ENCODE data around the gene ZP3. TPM values are rescaled to one million over a fixed set of nuclear protein-coding genes. Genes with fewer than 3 reads are reported as not detected.
"Not testable (repeated sequence)": the region's sequence is repeated elsewhere in the genome, so short reads cannot be mapped to it uniquely, and the experiment has no call there.

Gene ZP3
- total RNA-seq, 2 experiments from 2014 or later: 2.6 to 3.5 TPM

- no peaks in the 10 kb centered on the region for H3K36me3 Mint-ChIP-seq
- no peak overlapping the region for H3K27ac Mint-ChIP-seq
- H3K4me1 Mint-ChIP-seq: peaks cover 4% of the 10 kb centered on the region
- DNase-seq: no peak
- no peak overlapping the region for H3K4me3 Mint-ChIP-seq
- no peaks in the 10 kb centered on the region for H3K9me3 Mint-ChIP-seq
- no peaks in the 10 kb centered on the region for H3K27me3 Mint-ChIP-seq
These were observed 911 bp upstream of the ZP3 start for GRCh38 chr7:76423666-76424412.

- no peaks in the 10 kb centered on the region for H3K36me3 Mint-ChIP-seq
These were observed 406 bp downstream of the ZP3 start for GRCh38 chr7:76425156-76425555.

GRCh38 chr7:76425558-76425957 is 808 bp downstream of the ZP3 start:
- not testable (repeated sequence) for H3K27me3 Mint-ChIP-seq, H3K9me3 Mint-ChIP-seq, DNase-seq, H3K4me1 Mint-ChIP-seq, H3K27ac Mint-ChIP-seq, H3K4me3 Mint-ChIP-seq, H3K36me3 Mint-ChIP-seq

More at GRCh38 chr7:76425156-76425555, 406 bp downstream of the ZP3 start:
- Mint-ChIP-seq H3K4me1 (peaks cover 6% of the 10 kb centered on the region), H3K27me3 (no peaks in the 10 kb centered on the region), H3K9me3 (no peaks in the 10 kb centered on the region), H3K4me3 (no peak overlapping the region), H3K27ac (no peak overlapping the region)
- no peak for DNase-seq

- H3K9me3 Mint-ChIP-seq: no peaks in the 10 kb centered on the region
- peaks cover 6% of the 10 kb centered on the region for H3K4me1 Mint-ChIP-seq
- H3K4me3 Mint-ChIP-seq: no peak overlapping the region
These were observed 1.5 kb downstream of the ZP3 start for GRCh38 chr7:76426246-76426645.

GRCh38 chr7:76427635-76428034 is 2.9 kb downstream of the ZP3 start:
- Mint-ChIP-seq H3K36me3 (no peaks in the 10 kb centered on the region), H3K9me3 (no peaks in the 10 kb centered on the region), H3K4me3 (no peak overlapping the region), H3K27me3 (no peaks in the 10 kb centered on the region), H3K4me1 (peaks cover 6% of the 10 kb centered on the region), H3K27ac (no peak overlapping the region)
- DNase-seq: no peak

More at GRCh38 chr7:76426246-76426645, 1.5 kb downstream of the ZP3 start:
- Mint-ChIP-seq H3K27me3 (no peaks in the 10 kb centered on the region), H3K27ac (no peak overlapping the region), H3K36me3 (no peaks in the 10 kb centered on the region)
- DNase-seq: no peak

- no peak overlapping the region for H3K4me3 Mint-ChIP-seq
- H3K36me3 Mint-ChIP-seq: no peaks in the 10 kb centered on the region
- DNase-seq: no peak
- H3K27me3 Mint-ChIP-seq: no peaks in the 10 kb centered on the region
- no peaks in the 10 kb centered on the region for H3K9me3 Mint-ChIP-seq
- H3K27ac Mint-ChIP-seq: no peak overlapping the region
- peaks cover 6% of the 10 kb centered on the region for H3K4me1 Mint-ChIP-seq
These were observed 3.5 kb downstream of the ZP3 start for GRCh38 chr7:76428149-76428823.

GRCh38 chr7:76428868-76429805 is 4.4 kb downstream of the ZP3 start:
- H3K4me3 Mint-ChIP-seq: no peak overlapping the region
- DNase-seq: no peak
- H3K27me3 Mint-ChIP-seq: no peaks in the 10 kb centered on the region
- no peak overlapping the region for H3K27ac Mint-ChIP-seq
- H3K4me1 Mint-ChIP-seq: peaks cover 6% of the 10 kb centered on the region
- no peaks in the 10 kb centered on the region for H3K36me3 Mint-ChIP-seq
- no peaks in the 10 kb centered on the region for H3K9me3 Mint-ChIP-seq

GRCh38 chr7:76430211-76430610 is 5.5 kb downstream of the ZP3 start:
- no peaks in the 10 kb centered on the region for H3K27me3 Mint-ChIP-seq
- no peak for DNase-seq
- no peaks in the 10 kb centered on the region for H3K9me3 Mint-ChIP-seq
- no peak overlapping the region for H3K27ac Mint-ChIP-seq
- no peak overlapping the region for H3K4me3 Mint-ChIP-seq
- H3K36me3 Mint-ChIP-seq: no peaks in the 10 kb centered on the region
- peaks cover 6% of the 10 kb centered on the region for H3K4me1 Mint-ChIP-seq

- Mint-ChIP-seq H3K9me3 (no peaks in the 10 kb centered on the region), H3K4me3 (no peak overlapping the region), H3K27me3 (no peaks in the 10 kb centered on the region), H3K4me1 (peaks cover 6% of the 10 kb centered on the region), H3K27ac (no peak overlapping the region), H3K36me3 (no peaks in the 10 kb centered on the region)
- no peak for DNase-seq
These were observed 6.1 kb downstream of the ZP3 start for GRCh38 chr7:76430836-76431235.

- H3K27ac Mint-ChIP-seq, H3K27me3 Mint-ChIP-seq, H3K4me3 Mint-ChIP-seq, H3K4me1 Mint-ChIP-seq, H3K36me3 Mint-ChIP-seq, H3K9me3 Mint-ChIP-seq: not testable (repeated sequence)
- DNase-seq: peak; percentile 30
These were observed 13.1 kb downstream of the ZP3 start for GRCh38 chr7:76437873-76438272.

- not testable (repeated sequence) for H3K4me1 Mint-ChIP-seq, H3K27ac Mint-ChIP-seq
These were observed 14.6 kb downstream of the ZP3 start for GRCh38 chr7:76439120-76439888.

GRCh38 chr7:76440404-76440803 is 15.7 kb downstream of the ZP3 start:
- H3K27ac Mint-ChIP-seq, H3K9me3 Mint-ChIP-seq, H3K27me3 Mint-ChIP-seq, DNase-seq, H3K4me1 Mint-ChIP-seq, H3K36me3 Mint-ChIP-seq, H3K4me3 Mint-ChIP-seq: not testable (repeated sequence)

More at GRCh38 chr7:76439120-76439888, 14.6 kb downstream of the ZP3 start:
- H3K9me3 Mint-ChIP-seq, DNase-seq, H3K4me3 Mint-ChIP-seq, H3K36me3 Mint-ChIP-seq, H3K27me3 Mint-ChIP-seq: not testable (repeated sequence)

- H3K27ac Mint-ChIP-seq, H3K4me1 Mint-ChIP-seq, H3K9me3 Mint-ChIP-seq, H3K4me3 Mint-ChIP-seq, H3K36me3 Mint-ChIP-seq, H3K27me3 Mint-ChIP-seq, DNase-seq: not testable (repeated sequence)
These were observed 17.0 kb downstream of the ZP3 start for GRCh38 chr7:76441792-76442191.

- not testable (repeated sequence) for H3K4me3 Mint-ChIP-seq, H3K27me3 Mint-ChIP-seq, H3K27ac Mint-ChIP-seq, H3K4me1 Mint-ChIP-seq, DNase-seq, H3K9me3 Mint-ChIP-seq, H3K36me3 Mint-ChIP-seq
These were observed 18.1 kb downstream of the ZP3 start for GRCh38 chr7:76442664-76443446.

Data from activated naive CD8-positive, alpha-beta T cell treated with anti-CD3 and anti-CD28 coated beads for 36 hours (primary cell).